KMS-11 (cell line): ENCODE data around the gene STX7.

Experiments used
- H2AFZ ChIP-seq: fragments of 200-600 bp; sonication (generic); 2 replicates; pipeline ENCODE4 v1.6.1; 2016; ENCODE audit warnings: antibody characterized with exemption, mixed run types, low read depth
- H3K27ac ChIP-seq: fragments of 200-600 bp; sonication (generic); 2 replicates; pipeline ENCODE4 v1.6.1; 2016; ENCODE audit warnings: mild to moderate bottlenecking, mixed run types
- H3K27me3 ChIP-seq: fragments of 200-600 bp; sonication (generic); 2 replicates; pipeline ENCODE4 v1.6.1; 2017; ENCODE audit warnings: mild to moderate bottlenecking, low read depth, mixed run types, moderate library complexity; ENCODE audit not compliant: insufficient read depth
- H3K36me3 ChIP-seq: fragments of 200-600 bp; sonication (generic); 2 replicates; pipeline ENCODE4 v1.6.1; 2017; ENCODE audit warnings: mild to moderate bottlenecking, mixed run types; ENCODE audit not compliant: insufficient read depth
- H3K4me1 ChIP-seq: fragments of 200-600 bp; sonication (generic); 2 replicates; pipeline ENCODE4 v1.6.1; 2016; ENCODE audit warnings: mild to moderate bottlenecking, low read depth, mixed run types; ENCODE audit not compliant: poor library complexity, severe bottlenecking
- H3K4me2 ChIP-seq: fragments of 200-600 bp; sonication (generic); 2 replicates; pipeline ENCODE4 v1.7.0; 2016; ENCODE audit warnings: mild to moderate bottlenecking, mixed run types
- H3K4me3 ChIP-seq: fragments of 200-600 bp; sonication (generic); IDR thresholded peaks from 2 replicates; pipeline ENCODE4 v1.6.1; 2017; ENCODE audit warnings: low read depth, low read length, mixed read lengths; ENCODE audit not compliant: insufficient read depth
- H3K79me2 ChIP-seq: fragments of 200-600 bp; sonication (generic); 2 replicates; pipeline ENCODE4 v1.6.1; 2016; ENCODE audit warnings: low read depth, mixed run types; ENCODE audit not compliant: insufficient read depth
- H3K9ac ChIP-seq: fragments of 200-600 bp; sonication (generic); 2 replicates; pipeline ENCODE4 v1.6.1; 2016; ENCODE audit warnings: mild to moderate bottlenecking, mixed run types
- H4K20me1 ChIP-seq: fragments of 200-600 bp; sonication (generic); 2 replicates; pipeline ENCODE4 v1.6.1; 2016; ENCODE audit warnings: mild to moderate bottlenecking, mixed run types; ENCODE audit not compliant: insufficient read depth
- CTCF ChIP-seq: fragments of 200-600 bp; sonication (generic); conservative IDR thresholded peaks from 2 replicates; pipeline ENCODE4 v1.6.1; 2017; ENCODE audit warnings: low read depth, mild to moderate bottlenecking, antibody characterized with exemption, low read length, moderate library complexity, mixed read lengths

STX7 gene

GRCh38 chr6:132401618-132402285 is 111.2 kb downstream of the STX7 start:
- TF ChIP-seq CTCF, result no peak
- H3K4me3 ChIP-seq, result no peak overlapping the region
- H3K4me1 ChIP-seq, result no peaks in the 10 kb centered on the region
- H3K27me3 ChIP-seq, result no peaks in the 10 kb centered on the region
- peak overlapping the region; percentile 64 for H2AFZ ChIP-seq
- H3K36me3 ChIP-seq, result no peaks in the 10 kb centered on the region
- no peaks in the 10 kb centered on the region for H3K79me2 ChIP-seq
- no peaks in the 10 kb centered on the region for H4K20me1 ChIP-seq
- no peak overlapping the region for H3K9ac ChIP-seq
- no peak overlapping the region for H3K27ac ChIP-seq
- no peak overlapping the region for H3K4me2 ChIP-seq

GRCh38 chr6:132400883-132401617 is 111.9 kb downstream of the STX7 start, which contains the start of gene MOXD1:
Gene MOXD1 (minus strand): TSS chr6:132401475. CDS start chr6:132401426, 49 bp downstream.
- Histone ChIP-seq H3K27me3 (no peaks in the 10 kb centered on the region), H4K20me1 (no peaks in the 10 kb centered on the region), H3K4me1 (no peaks in the 10 kb centered on the region), H2AFZ (peak within 1 kb of the TSS; percentile 64), H3K27ac (no peak within 1 kb of the TSS), H3K4me2 (peak within 1 kb of the TSS; percentile 42; the same call in 1 of the 2 replicates), H3K79me2 (no peaks in the 10 kb centered on the region), H3K9ac (no peak within 1 kb of the TSS), H3K36me3 (no peaks in the 10 kb centered on the region), H3K4me3 (no peak within 1 kb of the TSS)
- TF ChIP-seq CTCF, result no peak

GRCh38 chr6:132400555-132400882 is 112.4 kb downstream of the STX7 start:
- Histone ChIP-seq H3K4me1 (no peaks in the 10 kb centered on the region), H3K36me3 (no peaks in the 10 kb centered on the region), H3K4me3 (no peak overlapping the region), H3K27ac (no peak overlapping the region), H3K4me2 (no peak overlapping the region), H3K9ac (no peak overlapping the region), H2AFZ (no peak overlapping the region), H4K20me1 (no peaks in the 10 kb centered on the region), H3K79me2 (no peaks in the 10 kb centered on the region), H3K27me3 (no peaks in the 10 kb centered on the region)
- TF ChIP-seq CTCF, result no peak

- Histone ChIP-seq H3K27me3 (no peaks in the 10 kb centered on the region), H3K4me1 (no peaks in the 10 kb centered on the region), H2AFZ (no peak overlapping the region), H4K20me1 (no peaks in the 10 kb centered on the region), H3K79me2 (no peaks in the 10 kb centered on the region), H3K4me2 (no peak overlapping the region), H3K9ac (no peak overlapping the region), H3K4me3 (no peak overlapping the region), H3K27ac (no peak overlapping the region), H3K36me3 (no peaks in the 10 kb centered on the region)
- no peak for TF ChIP-seq CTCF
These were observed 113.4 kb downstream of the STX7 start for GRCh38 chr6:132399376-132400074.
